Testis (tissue), 3 donors: ENCODE data around the gene RCOR3. TPM values are rescaled to one million over a fixed set of nuclear protein-coding genes. Genes with fewer than 3 reads are reported as not detected.

Experiments
- DNase-seq: peaks from one replicate; pipeline ENCODE4 v3.0.0-alpha.2; 2019
- H3K27ac ChIP-seq, 2 donors: fragments of 200-600 bp; sonication (generic); one replicate each; pipeline ENCODE4 v1.5.1; 2019
- H3K27me3 ChIP-seq: fragments of 200-600 bp; sonication (generic); one replicate; pipeline ENCODE4 v1.5.1; 2019
- H3K36me3 ChIP-seq: fragments of 200-600 bp; sonication (generic); one replicate; pipeline ENCODE4 v1.5.1; 2017; ENCODE audit warnings: low read depth; ENCODE audit errors: missing control alignments
- H3K4me1 ChIP-seq: fragments of 200-600 bp; sonication (generic); one replicate; pipeline ENCODE4 v1.5.1; 2019
- H3K4me3 ChIP-seq, 2 donors: fragments of 200-600 bp; sonication (generic); one replicate each; pipeline ENCODE4 v1.5.1; 2017 to 2019
- H3K9me3 ChIP-seq: fragments of 200-600 bp; sonication (generic); one replicate; pipeline ENCODE4 v1.5.1; 2017
- CTCF ChIP-seq, 3 experiments: fragments of 450-650 bp in 2 of 3; fragments of 200-600 bp in 1 of 3; sonication (generic) in 1 of 3; IDR thresholded peaks; one replicate each; pipeline ENCODE4 v1.5.1; 2016 to 2019; ENCODE audit warnings: antibody characterized with exemption in 3 of 3, mild to moderate bottlenecking in 2 of 3, moderate library complexity in 1 of 3
- POLR2A ChIP-seq: fragments of 450-650 bp; IDR thresholded peaks from one replicate; pipeline ENCODE4 v1.6.1; 2017; ENCODE audit warnings: antibody characterized with exemption, mild to moderate bottlenecking, moderate library complexity
- WGBS, 2 donors: methylation state at CpG; one replicate each; pipeline ENCODE4 v1.1.5; 2018; 5-methylcytosine and 5-hydroxymethylcytosine counted together
- intact Hi-C: fragments of 100-400 bp; cut with DNase I; formaldehyde crosslinking; loops from one replicate; pipeline ENCODE4 v1.15.1; 2023; ENCODE audit warnings: low total_unique reads
- polyA plus RNA-seq: library from polyadenylated mRNA; stranded (reverse); fragments of 350-450 nt; fragmentation: Illumina TruSeq; extraction: RNeasy Lipid Tissue Mini Kit (QIAGEN cat#74804); gene quantifications from one replicate; pipeline ENCODE4 v1.2.3, GENCODE V29; 2014; ENCODE audit warnings: low read depth, low replicate concordance; ENCODE audit not compliant: insufficient read depth
- total RNA-seq, 2 donors: library from RNA; depleted of rRNA; stranded (reverse); fragments of >200 nt; gene quantifications; one replicate each; pipeline ENCODE4 v1.2.3, GENCODE V29; 2016

The RCOR3 gene
- total and polyA plus RNA-seq, 3 donors from 2014 or later, result 114 to 141 (median 128) TPM

- no peaks in the 10 kb centered on the region for H3K27me3 ChIP-seq
- no peak overlapping the region for H3K4me3 ChIP-seq
- no peak for DNase-seq
- H3K9me3 ChIP-seq, result no peaks in the 10 kb centered on the region
- intact Hi-C loops, result loop anchor here (10.0 kb wide), 1 partner anchor 320 kb away; no protein-coding TSS in a partner anchor
- TF ChIP-seq POLR2A (no peak), CTCF (IDR thresholded peaks at IDR 0.05) (no peak)
- H3K27ac ChIP-seq, result no peak overlapping the region
- peaks cover 20% of the 10 kb centered on the region for H3K4me1 ChIP-seq
- H3K36me3 ChIP-seq, result no peaks in the 10 kb centered on the region
- 88% methylated on average over 4 of the region's 4 CpGs for WGBS, 2 donors
Measured at GRCh38 chr1:211334986-211335385, 75.8 kb downstream of the RCOR3 start.

- H3K9me3 ChIP-seq, result no peaks in the 10 kb centered on the region
- H3K36me3 ChIP-seq, result no peaks in the 10 kb centered on the region
- H3K27ac ChIP-seq, result no peak overlapping the region
- intact Hi-C loops, result loop anchor here (10.0 kb wide), 1 partner anchor 319 kb away; no protein-coding TSS in a partner anchor
- H3K27me3 ChIP-seq, result no peaks in the 10 kb centered on the region
- WGBS, 2 donors, result 92 to 93% methylated on average over 3 of the region's 3 CpGs
- H3K4me1 ChIP-seq, result peaks cover 13% of the 10 kb centered on the region
- no peak for DNase-seq
- no peak overlapping the region for H3K4me3 ChIP-seq
- no peak for TF ChIP-seq CTCF (IDR thresholded peaks at IDR 0.05)
- TF ChIP-seq POLR2A, result no peak
Measured at GRCh38 chr1:211335522-211336157, 76.5 kb downstream of the RCOR3 start.

GRCh38 chr1:211336161-211336560 lies 77.0 kb downstream of the RCOR3 start:
- no peak for DNase-seq
- Histone ChIP-seq H3K36me3 (no peaks in the 10 kb centered on the region), H3K4me1 (peaks cover 10% of the 10 kb centered on the region), H3K27me3 (no peaks in the 10 kb centered on the region), H3K27ac (no peak overlapping the region), H3K9me3 (no peaks in the 10 kb centered on the region), H3K4me3 (no peak overlapping the region)
- TF ChIP-seq POLR2A, result no peak
- TF ChIP-seq CTCF (IDR thresholded peaks at IDR 0.05), result no peak
- WGBS, 2 donors, result 93 to 100% methylated on average over 3 of the region's 3 CpGs
- intact Hi-C loops, result loop anchor here (10.0 kb wide), 1 partner anchor 319 kb away; no protein-coding TSS in a partner anchor

GRCh38 chr1:211336775-211337174 lies 77.6 kb downstream of the RCOR3 start:
- WGBS, 2 donors, result 94 to 98% methylated on average over 14 to 15 of the region's 15 CpGs
- H3K4me3 ChIP-seq, result no peak overlapping the region
- H3K4me1 ChIP-seq, result peaks cover 9% of the 10 kb centered on the region
- intact Hi-C loops, result loop anchor here (10.0 kb wide), 1 partner anchor 318 kb away; no protein-coding TSS in a partner anchor
- no peak for TF ChIP-seq POLR2A
- no peak for TF ChIP-seq CTCF (IDR thresholded peaks at IDR 0.05)
- H3K9me3 ChIP-seq, result no peaks in the 10 kb centered on the region
- no peak overlapping the region for H3K27ac ChIP-seq
- no peak for DNase-seq
- no peaks in the 10 kb centered on the region for H3K27me3 ChIP-seq
- H3K36me3 ChIP-seq, result no peaks in the 10 kb centered on the region
